NK-92 (cell line): ENCODE data around the gene MRAP.

Experiments used
- DNase-seq: peaks from one replicate; lab custom pipeline; 2025; ENCODE audit not compliant: unreplicated experiment; lab: John Stamatoyannopoulos, UW

Gene MRAP

DNA sequence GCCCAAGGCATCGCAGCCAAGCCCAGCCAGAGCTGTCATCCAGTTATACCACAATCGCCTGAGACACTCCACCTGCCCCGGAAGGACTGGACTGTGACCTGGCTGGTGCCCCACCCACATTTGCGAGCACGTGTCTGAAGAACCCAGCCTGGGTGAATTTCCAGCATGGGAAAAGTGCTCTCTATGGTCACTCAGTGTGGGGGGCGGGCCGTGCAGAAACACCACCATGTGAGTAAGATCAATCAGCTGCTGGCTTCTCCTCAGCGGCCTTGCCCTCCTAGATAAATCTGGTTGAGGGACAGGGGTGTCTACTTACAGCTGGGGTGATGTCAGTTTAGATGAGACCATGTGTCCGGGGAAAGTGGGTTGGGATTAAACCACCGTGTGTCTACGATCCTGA, 49.3 kb downstream of the MRAP start:
- DNase-seq: no peak

DNA sequence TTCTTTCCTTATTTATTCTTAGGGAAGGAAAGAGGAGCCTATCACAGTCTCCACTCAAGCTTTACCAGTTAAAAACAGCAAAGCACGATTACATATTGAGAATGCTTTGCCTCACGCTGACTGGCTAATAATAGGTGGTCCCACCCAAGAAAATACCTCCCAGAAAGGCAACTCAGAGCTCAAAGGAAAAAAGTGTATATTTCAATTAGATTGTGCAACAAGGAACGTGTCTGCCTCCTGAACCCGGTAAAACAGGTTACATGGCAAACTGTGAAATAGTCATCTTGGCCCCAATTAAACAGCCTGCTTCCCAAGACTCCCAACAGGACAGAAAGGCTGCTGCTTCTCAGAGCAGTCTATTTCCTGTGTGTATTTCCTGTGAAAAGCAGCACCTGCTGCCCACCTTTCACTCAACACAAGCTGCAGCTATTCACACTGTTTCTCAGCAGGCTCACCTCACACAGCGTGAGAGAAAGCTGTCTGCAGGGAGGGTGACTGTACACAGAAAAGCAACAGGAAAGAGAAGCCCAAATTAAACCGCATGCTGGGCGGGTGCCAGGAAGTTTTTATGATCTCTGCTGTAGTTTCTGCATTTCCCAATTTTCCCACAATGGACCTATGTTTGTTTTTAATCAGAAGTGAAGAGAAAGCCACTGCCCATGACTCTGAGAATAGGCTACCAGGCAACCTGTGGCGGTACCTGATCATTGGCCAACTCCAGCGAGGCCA, 50.1 kb downstream of the MRAP start:
- DNase-seq: no peak

DNA sequence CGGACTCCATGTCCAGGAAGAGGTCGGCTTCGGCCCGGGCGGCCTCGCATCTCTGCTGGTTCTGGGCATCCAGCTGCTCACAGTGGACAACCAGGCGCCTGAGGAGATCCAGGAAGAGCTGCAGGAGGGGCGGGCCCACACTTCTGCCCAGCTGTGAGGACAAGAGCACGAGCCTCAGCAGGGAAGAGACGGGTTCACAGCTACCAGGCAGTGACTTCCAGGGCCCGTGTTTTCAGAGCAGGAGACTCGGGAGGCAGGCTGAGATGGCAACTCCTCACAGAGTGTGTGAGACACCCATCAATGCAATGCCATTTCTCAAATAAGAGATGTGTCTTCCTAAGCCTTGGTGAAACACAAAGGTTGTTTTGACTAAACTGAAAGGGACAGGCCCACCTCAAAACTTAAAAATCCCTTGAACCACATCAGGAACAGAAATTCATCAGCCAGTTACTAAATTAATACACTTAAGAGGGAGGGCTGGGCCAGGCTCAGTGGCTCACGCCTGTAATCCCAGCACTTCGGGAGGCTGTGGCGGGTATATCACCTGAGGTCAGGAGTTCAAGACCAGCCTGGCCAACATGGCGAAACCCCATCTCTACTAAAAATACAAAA, 50.8 kb downstream of the MRAP start:
- DNase-seq: no peak

DNA sequence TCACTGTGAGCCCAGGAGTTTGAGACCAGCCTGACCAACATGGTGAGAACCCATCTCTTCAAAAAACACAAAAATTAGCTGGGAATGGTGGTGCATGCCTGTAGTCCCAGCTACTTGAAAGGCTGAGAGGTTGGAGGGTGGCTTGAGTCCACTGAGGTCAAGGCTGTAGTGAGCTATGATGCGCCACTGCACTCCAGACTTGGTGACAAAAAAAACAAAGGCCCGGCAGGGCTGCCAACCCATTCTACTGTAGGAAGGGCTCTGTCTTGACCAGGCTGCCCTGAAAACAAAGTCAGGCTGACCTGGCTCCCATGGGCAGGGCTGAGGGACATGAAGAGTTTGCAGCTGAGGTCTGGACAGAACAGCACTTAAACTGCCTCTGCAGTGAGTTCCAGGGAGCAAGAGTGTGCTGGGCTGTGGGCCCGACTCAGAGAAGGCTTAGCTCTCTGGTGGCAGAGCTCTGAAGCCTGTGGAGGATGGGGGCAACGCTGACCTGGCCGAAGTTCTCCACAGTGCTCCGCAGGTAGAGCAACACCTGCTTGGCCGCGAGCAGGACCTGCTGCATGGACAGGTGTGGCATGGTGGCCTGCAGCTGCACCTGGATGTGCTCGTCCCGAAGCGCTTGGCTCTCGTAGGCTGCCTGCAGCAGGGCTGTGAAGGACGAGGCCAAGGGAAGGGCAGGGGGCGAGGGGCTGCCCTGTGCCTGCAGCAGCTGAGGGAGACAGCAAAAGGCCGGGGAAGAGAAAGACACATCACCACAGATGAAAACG, 51.7 kb downstream of the MRAP start:
- DNase-seq: no peak

DNA sequence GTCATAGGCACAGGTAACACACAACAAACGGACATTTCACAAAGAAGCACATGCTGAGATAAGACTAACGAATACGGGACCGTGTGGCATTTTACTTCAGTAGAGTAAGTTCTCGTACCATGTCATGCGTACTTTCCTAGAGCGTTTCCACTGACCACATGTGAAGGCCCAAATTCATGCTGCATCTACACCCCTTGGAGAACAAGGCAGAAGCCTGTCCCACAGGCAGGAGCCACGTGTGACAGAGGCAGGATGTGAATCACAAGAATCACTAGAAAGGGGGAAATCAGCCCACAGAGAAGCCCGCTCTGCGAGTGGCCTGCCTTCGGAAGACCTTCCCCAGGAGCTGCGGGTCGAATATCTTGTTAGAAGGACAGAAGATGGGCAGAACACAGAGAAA, 52.3 kb downstream of the MRAP start:
- DNase-seq: no peak

DNA sequence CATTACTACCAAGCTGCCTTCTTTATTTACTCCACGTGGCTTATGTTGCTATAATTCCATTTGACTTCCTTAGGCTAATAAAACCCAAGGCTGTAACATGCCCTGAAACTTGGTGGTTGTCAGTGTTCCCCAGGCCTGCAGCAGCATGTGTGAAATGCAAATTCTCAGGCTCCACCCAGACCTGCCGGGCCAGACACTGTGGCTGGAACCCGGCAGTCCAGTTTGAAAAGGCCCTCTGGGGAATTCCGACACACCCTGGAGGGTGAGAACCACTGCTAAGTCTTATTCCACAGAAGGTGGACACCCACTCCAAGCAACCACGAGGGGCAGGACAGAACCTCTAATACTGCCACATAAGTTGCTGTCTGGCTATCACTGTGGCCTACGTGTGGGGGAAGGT, 52.8 kb downstream of the MRAP start:
- no peak for DNase-seq

DNA sequence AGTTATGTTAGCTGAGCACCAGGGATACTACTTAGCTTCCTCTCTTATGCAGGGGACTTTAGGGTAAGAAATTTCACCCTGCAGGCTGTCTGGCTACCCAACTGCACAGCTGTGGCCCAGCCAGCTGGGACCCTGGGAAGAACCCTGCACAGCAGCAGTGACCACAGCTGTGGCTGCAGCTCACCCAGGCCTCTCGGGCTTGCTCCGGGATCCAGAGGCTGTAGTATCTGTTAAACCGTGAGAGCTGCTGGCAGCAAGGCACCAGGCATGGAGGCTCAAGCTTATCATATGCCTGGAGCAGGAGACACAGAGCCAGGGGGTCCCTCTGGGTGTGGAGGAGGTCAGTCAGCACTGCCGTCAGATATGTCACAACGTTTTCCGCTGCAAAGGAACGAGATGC, 53.9 kb downstream of the MRAP start:
- no peak for DNase-seq

DNA sequence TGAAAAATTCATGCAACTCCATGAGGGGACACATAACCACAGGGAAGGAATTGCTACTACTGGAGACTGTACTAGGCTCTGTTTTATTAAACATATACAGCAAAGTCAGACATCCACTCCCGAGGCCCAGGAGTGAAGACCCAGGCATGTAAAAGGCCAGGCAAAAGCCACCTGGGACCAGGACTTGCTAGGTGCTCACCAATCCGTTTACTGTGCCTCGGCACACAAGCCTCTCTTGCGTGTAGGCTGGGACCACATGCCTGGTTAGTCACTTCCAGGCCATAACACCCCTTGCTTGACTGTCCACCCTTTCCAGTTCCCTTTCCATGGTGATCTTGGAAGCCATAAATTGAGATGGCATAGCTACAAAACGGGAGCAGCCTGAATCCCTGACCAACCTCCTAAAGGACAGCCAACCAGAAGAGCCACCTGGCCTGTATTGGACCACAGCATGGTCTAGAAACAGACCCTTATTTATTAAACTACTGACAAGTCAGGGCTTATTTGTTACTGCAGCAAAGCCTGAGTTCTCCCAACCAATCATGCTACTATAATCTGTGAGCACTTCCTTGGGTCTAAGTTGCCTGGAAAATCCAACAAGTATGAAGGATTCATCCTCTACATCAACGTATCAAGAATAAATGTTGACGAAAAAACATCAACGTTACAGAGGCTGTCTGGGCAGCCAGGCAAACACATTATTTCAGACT, 54.5 kb downstream of the MRAP start:
- DNase-seq: no peak

DNA sequence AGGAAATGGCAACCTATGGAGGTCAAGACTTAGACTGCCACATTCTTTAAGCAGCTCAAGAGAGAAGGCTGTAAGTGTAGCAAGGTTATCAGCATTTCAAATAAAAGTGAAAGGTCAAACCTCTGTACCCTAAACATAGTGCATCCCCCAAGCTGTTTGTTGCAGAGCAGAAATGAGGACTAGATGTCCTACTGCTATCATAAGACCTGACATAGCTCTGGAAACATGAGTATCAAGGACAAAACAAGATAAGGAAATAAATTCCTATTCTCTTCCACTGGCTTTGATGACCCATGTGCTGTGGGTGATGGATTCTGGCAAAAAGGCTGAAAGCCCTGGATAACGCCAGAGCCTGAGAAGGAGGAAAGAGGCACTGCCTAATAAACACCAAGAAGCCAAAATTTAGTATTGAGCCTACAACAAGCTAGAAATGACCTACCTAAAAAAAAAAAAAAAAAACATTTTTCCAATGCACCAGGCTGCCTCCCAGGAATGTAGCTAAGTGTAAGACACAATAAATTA, 58.3 kb downstream of the MRAP start:
- no peak for DNase-seq

DNA sequence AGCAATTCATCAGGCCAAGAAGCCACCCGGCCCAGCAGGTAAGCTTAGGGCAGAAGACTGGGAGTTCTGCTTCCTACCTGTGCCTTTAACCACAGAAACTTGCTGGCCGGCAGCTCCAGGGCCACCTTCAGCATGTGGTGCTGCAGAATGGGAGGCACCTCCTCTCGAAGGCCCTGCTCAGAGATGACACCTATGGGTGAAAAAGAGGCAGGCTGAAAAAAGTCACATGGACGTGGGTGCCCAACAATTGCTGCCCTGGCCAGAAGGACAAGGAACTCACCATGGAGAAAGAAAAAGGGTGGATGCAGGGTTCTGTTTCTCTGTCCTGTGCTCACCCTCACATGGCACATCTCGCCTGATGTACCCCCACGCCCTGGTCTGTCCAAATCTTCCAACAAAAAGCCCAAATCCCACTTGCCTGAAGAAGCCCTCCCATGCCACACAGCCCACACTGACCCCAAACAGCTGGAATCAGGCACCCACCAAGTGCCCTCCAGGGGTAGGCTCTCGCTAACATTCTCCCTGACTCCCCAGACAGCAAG, 61.1 kb downstream of the MRAP start:
- no peak for DNase-seq

DNA sequence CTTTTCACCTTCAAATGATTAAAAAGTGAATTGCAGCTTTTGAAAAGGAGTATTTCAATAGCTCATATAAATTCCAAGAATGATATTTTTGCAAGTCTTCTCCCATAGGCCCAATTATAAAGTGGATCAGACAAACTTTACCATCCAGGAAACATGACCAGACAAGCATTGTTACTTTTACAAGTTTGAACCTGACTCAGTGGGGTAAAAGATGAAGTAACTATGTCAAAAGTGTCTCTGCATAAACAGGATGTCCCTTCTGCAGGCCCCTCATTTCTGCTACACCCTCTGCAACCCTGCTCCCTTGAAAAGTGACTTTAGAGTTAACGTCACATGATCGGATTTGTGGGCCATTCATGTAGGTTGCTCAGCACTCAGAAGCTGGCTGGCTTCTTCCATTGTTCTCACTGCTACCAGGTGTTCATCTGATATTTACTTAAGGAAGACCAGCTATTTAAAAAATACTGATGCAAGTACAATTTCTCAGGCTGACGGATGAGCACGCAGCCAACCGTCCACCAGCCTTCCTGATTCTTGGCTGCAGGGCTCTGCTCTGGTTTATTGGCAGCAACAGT, 61.8 kb downstream of the MRAP start:
- DNase-seq: no peak
